Activated CD8-positive, alpha-beta T cell treated with anti-CD3 and anti-CD28 coated beads, Interleukin-2, amount 10 ng/mL, durations not matched to agents 7 days and 5 days (primary cell): ENCODE data around the gene GDF9. TPM values are rescaled to one million over a fixed set of nuclear protein-coding genes. Genes with fewer than 3 reads are reported as not detected.

Experiments used
- ATAC-seq: fragments of 150-1000 bp; cut with Tn5 transposase; one replicate; pipeline ENCODE4 v1.10.0; 2021; ENCODE audit warnings: moderate library complexity
- CTCF ChIA-PET: fragments of 350-600 bp; sonication (Branson Sonifier 250); formaldehyde crosslinking; loops from one replicate; lab custom pipeline; 2021; ENCODE audit warnings: antibody characterized with exemption; lab: Charles Lee
- POLR2A ChIA-PET: fragments of 350-600 bp; sonication (Branson Sonifier 250); formaldehyde crosslinking; loops from one replicate; lab custom pipeline; 2021; ENCODE audit warnings: antibody characterized with exemption; lab: Charles Lee
- DNase-seq: peaks from one replicate; pipeline ENCODE4 v3.0.0-alpha.2; 2020
- H3K27ac Mint-ChIP-seq: one replicate; pipeline ENCODE4 v1.8.0; 2021; ENCODE audit warnings: mild to moderate bottlenecking, mixed read lengths
- H3K27me3 Mint-ChIP-seq: one replicate; pipeline ENCODE4 v1.8.0; 2021; ENCODE audit warnings: low read depth, mixed read lengths
- H3K36me3 Mint-ChIP-seq: one replicate; pipeline ENCODE4 v1.8.0; 2021; ENCODE audit warnings: low read depth, mixed read lengths
- H3K4me1 Mint-ChIP-seq: one replicate; pipeline ENCODE4 v1.8.0; 2021; ENCODE audit warnings: low read depth, mixed read lengths
- H3K4me3 Mint-ChIP-seq: one replicate; pipeline ENCODE4 v1.8.0; 2021; ENCODE audit warnings: mild to moderate bottlenecking, mixed read lengths
- H3K9me3 Mint-ChIP-seq: one replicate; pipeline ENCODE4 v1.8.0; 2022; ENCODE audit warnings: mixed read lengths; ENCODE audit not compliant: insufficient read depth
- total RNA-seq, 2 experiments: library from RNA; stranded (reverse); gene quantifications; one replicate each; pipeline ENCODE4 v1.2.3, GENCODE V29; 2021

The GDF9 gene
- total RNA-seq, 2 experiments from 2014 or later: 0.52 to 0.92 TPM

- H3K4me3 Mint-ChIP-seq: no peak overlapping the region
- H3K27ac Mint-ChIP-seq: no peak overlapping the region
- H3K27me3 Mint-ChIP-seq: no peaks in the 10 kb centered on the region
- CTCF ChIA-PET: interaction anchor here (1.2 kb wide), 1 partner anchor 23 kb away, joined by 4 read pairs; the partner anchor contains the start of genes GDF9 and UQCRQ
- ATAC-seq (no peak), DNase-seq (no peak)
- H3K36me3 Mint-ChIP-seq: peaks cover 60% of the 10 kb centered on the region
- peaks cover 4% of the 10 kb centered on the region for H3K4me1 Mint-ChIP-seq
- POLR2A ChIA-PET: interaction anchor here (0.6 kb wide), 1 partner anchor 79 kb away, joined by 3 read pairs; no protein-coding TSS in a partner anchor
- H3K9me3 Mint-ChIP-seq: no peaks in the 10 kb centered on the region
These were observed 23.2 kb upstream of the GDF9 start for GRCh38 chr5:132889501-132889900.

GRCh38 chr5:132887283-132887682 is 21.0 kb upstream of the GDF9 start:
- Mint-ChIP-seq H3K27ac (no peak overlapping the region), H3K36me3 (peaks cover 46% of the 10 kb centered on the region), H3K27me3 (no peaks in the 10 kb centered on the region), H3K4me3 (no peak overlapping the region), H3K4me1 (peaks cover 4% of the 10 kb centered on the region), H3K9me3 (no peaks in the 10 kb centered on the region)
- ATAC-seq (no peak), DNase-seq (no peak)
- POLR2A ChIA-PET: interaction anchor here (0.9 kb wide), 1 partner anchor 56 kb away, joined by 3 read pairs; no protein-coding TSS in a partner anchor
- CTCF ChIA-PET: interaction anchor here (0.6 kb wide), 1 partner anchor 134 kb away, joined by 4 read pairs; no protein-coding TSS in a partner anchor

- Mint-ChIP-seq H3K4me1 (peaks cover 4% of the 10 kb centered on the region), H3K36me3 (peaks cover 43% of the 10 kb centered on the region)
These were observed 20.0 kb upstream of the GDF9 start for GRCh38 chr5:132886064-132886823.

GRCh38 chr5:132884548-132884947 is 18.3 kb upstream of the GDF9 start:
- Mint-ChIP-seq H3K4me1 (peaks cover under 1% of the 10 kb centered on the region), H3K4me3 (no peak overlapping the region), H3K36me3 (peaks cover 48% of the 10 kb centered on the region), H3K27me3 (no peaks in the 10 kb centered on the region), H3K9me3 (no peaks in the 10 kb centered on the region), H3K27ac (no peak overlapping the region)
- no peak for ATAC-seq
- POLR2A ChIA-PET: interaction anchor here (1.4 kb wide), 1 partner anchor 18 kb away, joined by 3 read pairs; the partner anchor contains the start of genes GDF9 and UQCRQ
- CTCF ChIA-PET: interaction anchor here (1.2 to 2.7 kb wide), 4 partner anchors 21 to 384 kb away, joined by 3 to 35 read pairs (median 10); partner anchors contain the start of gene SHROOM1
- no peak for DNase-seq

More at GRCh38 chr5:132886064-132886823, 20.0 kb upstream of the GDF9 start:
- ChIA-PET POLR2A (no interaction called here), CTCF (no interaction called here)
- no peak for ATAC-seq
- Mint-ChIP-seq H3K27ac (no peak overlapping the region), H3K9me3 (no peaks in the 10 kb centered on the region), H3K4me3 (no peak overlapping the region), H3K27me3 (no peaks in the 10 kb centered on the region)
- no peak for DNase-seq

- POLR2A ChIA-PET: interaction anchor here (0.7 to 1.3 kb wide), 3 partner anchors 11 to 17 kb away, joined by 3 read pairs; partner anchors contain the start of genes GDF9 and UQCRQ
These were observed 17.1 kb upstream of the GDF9 start for GRCh38 chr5:132883261-132883834.

GRCh38 chr5:132877938-132878337 is 11.7 kb upstream of the GDF9 start:
- H3K27ac Mint-ChIP-seq: no peak overlapping the region
- H3K4me3 Mint-ChIP-seq: no peak overlapping the region
- H3K9me3 Mint-ChIP-seq: no peaks in the 10 kb centered on the region
- peaks cover 29% of the 10 kb centered on the region for H3K36me3 Mint-ChIP-seq
- CTCF ChIA-PET: interaction anchor here (1.6 kb wide), 1 partner anchor 48 kb away, joined by 5 read pairs; the partner anchor contains the start of gene SHROOM1
- no peaks in the 10 kb centered on the region for H3K27me3 Mint-ChIP-seq
- H3K4me1 Mint-ChIP-seq: no peaks in the 10 kb centered on the region
- DNase-seq (no peak), ATAC-seq (no peak)
- POLR2A ChIA-PET: no interaction called here

More at GRCh38 chr5:132883261-132883834, 17.1 kb upstream of the GDF9 start:
- ATAC-seq: peak; percentile 67
- H3K4me1 Mint-ChIP-seq: no peaks in the 10 kb centered on the region
- CTCF ChIA-PET: interaction anchor here (0.7 to 2.7 kb wide), 33 partner anchors 8 to 817 kb away, joined by 3 to 35 read pairs (median 3); partner anchors contain the start of genes GDF9, IL4, SHROOM1 and UQCRQ
- H3K27me3 Mint-ChIP-seq: no peaks in the 10 kb centered on the region
- no peak overlapping the region for H3K4me3 Mint-ChIP-seq
- no peaks in the 10 kb centered on the region for H3K9me3 Mint-ChIP-seq
- peaks cover 45% of the 10 kb centered on the region for H3K36me3 Mint-ChIP-seq
- H3K27ac Mint-ChIP-seq: no peak overlapping the region
- peak; percentile 48 for DNase-seq

- Mint-ChIP-seq H3K27me3 (no peaks in the 10 kb centered on the region), H3K27ac (no peak overlapping the region), H3K4me1 (no peaks in the 10 kb centered on the region), H3K9me3 (no peaks in the 10 kb centered on the region), H3K36me3 (peaks cover 31% of the 10 kb centered on the region), H3K4me3 (no peak overlapping the region)
- ChIA-PET POLR2A (no interaction called here), CTCF (interaction anchor here (1.6 kb wide), 1 partner anchor 48 kb away, joined by 5 read pairs; the partner anchor contains the start of gene SHROOM1)
- no peak for ATAC-seq
- no peak for DNase-seq
These were observed 11.2 kb upstream of the GDF9 start for GRCh38 chr5:132877466-132877865.

GRCh38 chr5:132876020-132876759 is 9.9 kb upstream of the GDF9 start:
- no peak for ATAC-seq
- ChIA-PET POLR2A (no interaction called here), CTCF (no interaction called here)
- H3K9me3 Mint-ChIP-seq: no peaks in the 10 kb centered on the region
- no peak for DNase-seq
- no peaks in the 10 kb centered on the region for H3K27me3 Mint-ChIP-seq
- H3K36me3 Mint-ChIP-seq: peaks cover 36% of the 10 kb centered on the region
- no peak overlapping the region for H3K27ac Mint-ChIP-seq
- H3K4me1 Mint-ChIP-seq: no peaks in the 10 kb centered on the region
- H3K4me3 Mint-ChIP-seq: no peak overlapping the region

- Mint-ChIP-seq H3K27me3 (no peaks in the 10 kb centered on the region), H3K27ac (no peak overlapping the region), H3K36me3 (peaks cover 40% of the 10 kb centered on the region), H3K4me1 (no peaks in the 10 kb centered on the region), H3K9me3 (no peaks in the 10 kb centered on the region), H3K4me3 (no peak overlapping the region)
- ChIA-PET CTCF (interaction anchor here (1.5 kb wide), 1 partner anchor 9 kb away, joined by 5 read pairs; no protein-coding TSS in a partner anchor), POLR2A (no interaction called here)
- DNase-seq (no peak), ATAC-seq (no peak)
These were observed 7.6 kb upstream of the GDF9 start for GRCh38 chr5:132873930-132874271.

- ATAC-seq: no peak
- no peaks in the 10 kb centered on the region for H3K27me3 Mint-ChIP-seq
- peak within 1 kb of the TSS; percentile 9 for H3K27ac Mint-ChIP-seq
- no peak for DNase-seq
- no peak within 1 kb of the TSS for H3K4me3 Mint-ChIP-seq
- POLR2A ChIA-PET: interaction anchor here (0.6 to 1.7 kb wide), 2 partner anchors 9 to 34 kb away, joined by 3 read pairs; no protein-coding TSS in a partner anchor
- peaks cover 44% of the 10 kb centered on the region for H3K36me3 Mint-ChIP-seq
- CTCF ChIA-PET: interaction anchor here (1.2 to 1.5 kb wide), 2 partner anchors 10 to 53 kb away, joined by 5 read pairs; no protein-coding TSS in a partner anchor
- H3K4me1 Mint-ChIP-seq: no peaks in the 10 kb centered on the region
- no peaks in the 10 kb centered on the region for H3K9me3 Mint-ChIP-seq
These were observed 7.1 kb upstream of the GDF9 start, which contains the start of gene LEAP2 for GRCh38 chr5:132873119-132873929. Gene LEAP2, plus strand, starts transcription at chr5:132873668. Its CDS starts 27 bp downstream, at chr5:132873695.
